ENCODE data around the gene OSBPL5.

OSBPL5 gene

DNA sequence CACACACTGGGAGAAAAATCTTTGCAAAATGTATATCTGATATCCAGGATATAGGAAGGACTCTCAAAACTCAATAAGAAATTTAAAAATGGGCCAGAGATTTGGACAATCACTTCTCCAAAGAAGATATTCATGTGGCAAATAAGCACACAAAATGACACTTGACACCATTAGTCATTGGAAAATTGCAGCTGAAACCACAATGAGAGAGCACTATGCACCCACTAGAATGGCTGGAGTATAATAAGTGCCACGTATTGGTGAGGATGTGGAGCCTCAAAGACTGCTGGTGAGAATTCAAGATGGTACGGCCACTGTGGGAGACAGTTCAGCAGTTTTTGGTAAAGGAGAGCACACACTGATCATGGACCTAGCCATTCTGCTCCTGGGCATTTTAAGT is 12.8 kb upstream of the OSBPL5 start:
- TF ChIP-seq, protein P1, sequence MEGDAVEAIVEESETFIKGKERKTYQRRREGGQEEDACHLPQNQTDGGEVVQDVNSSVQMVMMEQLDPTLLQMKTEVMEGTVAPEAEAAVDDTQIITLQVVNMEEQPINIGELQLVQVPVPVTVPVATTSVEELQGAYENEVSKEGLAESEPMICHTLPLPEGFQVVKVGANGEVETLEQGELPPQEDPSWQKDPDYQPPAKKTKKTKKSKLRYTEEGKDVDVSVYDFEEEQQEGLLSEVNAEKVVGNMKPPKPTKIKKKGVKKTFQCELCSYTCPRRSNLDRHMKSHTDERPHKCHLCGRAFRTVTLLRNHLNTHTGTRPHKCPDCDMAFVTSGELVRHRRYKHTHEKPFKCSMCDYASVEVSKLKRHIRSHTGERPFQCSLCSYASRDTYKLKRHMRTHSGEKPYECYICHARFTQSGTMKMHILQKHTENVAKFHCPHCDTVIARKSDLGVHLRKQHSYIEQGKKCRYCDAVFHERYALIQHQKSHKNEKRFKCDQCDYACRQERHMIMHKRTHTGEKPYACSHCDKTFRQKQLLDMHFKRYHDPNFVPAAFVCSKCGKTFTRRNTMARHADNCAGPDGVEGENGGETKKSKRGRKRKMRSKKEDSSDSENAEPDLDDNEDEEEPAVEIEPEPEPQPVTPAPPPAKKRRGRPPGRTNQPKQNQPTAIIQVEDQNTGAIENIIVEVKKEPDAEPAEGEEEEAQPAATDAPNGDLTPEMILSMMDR (IDR thresholded peaks at IDR 0.05; ENCODE audit: low read depth, low read length), result no peak
- no peak overlapping the region for H3K4me3 ChIP-seq (ENCODE audit: low read depth, low read length)

DNA sequence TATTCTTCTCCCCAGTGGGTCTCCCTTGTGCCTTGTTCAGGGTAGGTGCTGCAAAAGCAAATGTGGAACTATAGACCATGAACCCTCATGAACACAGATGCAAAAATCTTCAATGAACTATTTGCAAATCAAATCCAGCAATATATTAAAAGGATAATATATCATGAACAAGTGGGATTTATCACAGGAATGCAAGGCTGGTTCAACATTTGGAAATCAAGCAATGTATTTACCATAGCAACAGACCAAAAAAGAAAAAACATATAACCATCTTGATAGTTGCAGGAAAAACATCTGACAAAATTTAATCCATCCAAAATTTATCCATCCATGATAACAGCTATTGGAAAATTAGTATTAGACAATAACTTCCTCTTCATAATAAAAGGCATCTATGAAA is 11.4 kb upstream of the OSBPL5 start:
- TF ChIP-seq, protein P1 (IDR thresholded peaks at IDR 0.05; ENCODE audit: low read depth, low read length), result no peak
- no peak overlapping the region for H3K4me3 ChIP-seq (ENCODE audit: low read depth, low read length)

DNA sequence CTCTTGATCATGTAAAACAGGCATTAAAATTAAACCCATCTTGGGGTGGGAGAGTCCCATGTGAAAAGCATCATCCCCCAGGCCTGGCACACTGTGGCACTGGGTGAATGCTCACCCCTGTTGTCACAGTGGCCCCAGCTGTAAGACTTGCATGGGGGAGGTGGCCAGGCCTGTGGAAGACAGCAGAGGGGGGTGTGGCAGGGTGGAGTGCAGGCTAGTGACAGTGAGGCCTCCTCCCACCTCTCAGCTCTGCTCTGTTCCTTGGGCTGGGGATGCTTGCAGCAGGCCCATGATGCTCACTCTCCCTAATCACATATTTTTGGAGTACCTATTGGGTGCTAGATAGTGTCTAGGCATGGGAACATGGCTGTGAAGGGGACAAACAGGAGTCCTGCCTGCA is 10.1 kb upstream of the OSBPL5 start:
- H3K4me3 ChIP-seq (ENCODE audit: low read depth, low read length), result no peak overlapping the region
- TF ChIP-seq, protein P1 (IDR thresholded peaks at IDR 0.05; ENCODE audit: low read depth, low read length), result no peak

DNA sequence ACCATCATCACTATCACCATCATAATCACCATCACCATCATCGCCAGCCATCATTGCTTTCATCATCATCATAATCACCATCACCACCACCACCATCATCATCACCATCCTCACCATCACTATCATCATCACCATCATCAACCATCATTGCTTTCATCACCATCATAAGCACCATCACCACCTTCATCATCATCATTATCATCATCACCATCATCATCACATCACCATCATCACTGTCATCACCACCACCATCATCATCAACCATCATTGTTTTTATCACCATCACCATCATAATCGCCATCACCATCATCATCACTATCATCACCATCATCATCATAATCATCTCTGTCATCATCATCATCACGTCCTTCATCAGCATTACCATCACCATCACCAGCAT is 9.3 kb upstream of the OSBPL5 start:
- TF ChIP-seq, protein P1 (IDR thresholded peaks at IDR 0.05; ENCODE audit: low read depth, low read length), result no peak
- no peak overlapping the region for H3K4me3 ChIP-seq (ENCODE audit: low read depth, low read length)

DNA sequence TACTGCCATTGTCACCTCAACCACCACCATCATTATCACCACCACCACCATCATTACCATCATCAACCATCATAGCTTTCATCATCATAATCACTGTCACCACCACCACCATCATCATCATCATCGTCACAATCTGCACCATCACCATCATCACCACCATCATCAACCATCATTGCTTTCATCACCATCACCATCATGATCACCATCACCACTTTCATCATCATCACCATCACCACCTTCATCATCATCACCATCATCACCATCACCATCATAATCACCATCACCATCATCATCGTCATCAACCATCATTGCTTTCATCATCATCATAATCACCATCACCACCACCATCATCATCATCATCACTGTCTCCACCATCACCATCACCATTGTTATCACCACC is 8.7 kb upstream of the OSBPL5 start:
- TF ChIP-seq, protein P1 (IDR thresholded peaks at IDR 0.05; ENCODE audit: low read depth, low read length), result no peak
- no peak overlapping the region for H3K4me3 ChIP-seq (ENCODE audit: low read depth, low read length)

DNA sequence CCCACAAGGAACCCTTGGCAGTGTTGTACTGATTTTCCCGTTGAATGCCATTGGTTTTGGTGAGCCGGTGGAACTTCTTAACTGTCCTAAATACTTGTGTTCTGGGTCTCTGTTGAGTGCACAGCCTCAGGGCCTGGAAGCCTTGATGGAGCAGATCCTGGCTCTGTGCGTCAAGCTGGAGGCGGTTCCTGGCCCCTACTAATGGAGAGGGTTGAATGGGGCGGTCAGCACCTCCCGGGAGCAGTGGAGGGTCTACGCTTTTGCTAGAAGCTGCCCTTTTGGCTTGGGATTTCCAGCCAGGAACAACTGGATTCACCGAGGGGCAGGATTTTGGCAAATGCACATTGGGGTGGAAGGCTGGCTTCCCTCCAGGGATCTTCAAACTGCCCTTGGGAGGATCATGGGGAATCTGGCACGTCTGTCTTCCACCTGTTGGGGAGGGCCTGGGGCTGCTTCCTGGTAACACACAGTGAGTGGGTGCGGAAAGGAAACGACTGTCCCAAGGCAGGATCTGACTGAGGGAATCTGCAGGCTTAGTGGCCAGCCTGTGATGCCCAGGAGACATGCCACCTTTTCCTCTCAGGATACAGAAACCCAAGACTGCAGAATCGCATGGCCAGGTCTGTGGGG is 6.9 kb upstream of the OSBPL5 start:
- H3K4me3 ChIP-seq (ENCODE audit: low read depth, low read length), result no peak overlapping the region
- TF ChIP-seq, protein P1 (IDR thresholded peaks at IDR 0.05; ENCODE audit: low read depth, low read length), result no peak

DNA sequence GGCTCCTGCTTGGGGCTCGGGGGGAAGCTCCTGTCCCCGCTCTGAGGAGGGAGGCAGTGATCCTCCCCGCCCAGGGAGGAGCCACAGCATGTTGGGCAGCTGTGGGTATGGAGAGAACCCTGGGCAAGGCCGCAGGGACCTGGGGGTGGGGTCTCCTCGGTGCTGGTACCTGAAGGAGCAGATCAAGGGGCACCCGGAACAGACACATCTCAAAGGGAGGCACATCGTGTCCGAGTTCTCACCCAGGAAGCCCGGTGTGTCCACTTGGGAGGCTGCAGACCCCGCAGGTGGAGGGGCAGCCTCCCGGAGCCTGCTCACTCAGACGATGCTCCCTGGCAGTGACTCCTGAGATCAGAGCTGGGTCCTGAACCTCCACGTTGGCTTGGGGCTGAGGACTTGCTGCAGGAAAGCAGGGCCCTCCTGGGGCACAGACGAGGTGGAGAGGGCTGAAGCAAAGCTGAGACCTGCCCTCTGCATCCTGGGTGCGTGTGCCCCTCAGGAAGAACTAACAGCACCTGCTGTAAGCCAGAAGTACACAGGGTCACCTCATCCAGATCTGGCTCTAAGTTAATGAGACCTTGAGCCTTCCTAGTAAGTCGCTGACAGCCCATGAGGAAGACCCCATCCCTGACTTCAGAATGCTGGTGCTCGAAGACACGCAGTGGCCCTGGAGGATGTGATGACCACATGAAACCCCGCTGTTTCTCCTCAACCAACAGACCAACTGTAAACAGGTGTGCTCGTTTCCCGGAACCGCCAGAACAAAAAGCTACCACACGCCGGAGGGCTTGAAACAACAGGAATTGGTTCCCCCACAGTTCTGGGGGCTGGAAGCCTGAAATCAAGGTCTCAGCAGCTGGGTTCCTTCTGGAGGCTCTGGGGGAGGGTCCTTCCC is 5.9 kb upstream of the OSBPL5 start:
- no peak overlapping the region for H3K4me3 ChIP-seq (ENCODE audit: low read depth, low read length)
- TF ChIP-seq, protein P1 (IDR thresholded peaks at IDR 0.05; ENCODE audit: low read depth, low read length), result no peak
